NCI-H526 treated with DMSO at 0.1 percent for 48 hours (cell line): ENCODE measurements around the gene SOD3.

Source experiments
- DNase-seq: peaks from one replicate; lab custom pipeline; 2025; lab: John Stamatoyannopoulos, UW

The SOD3 gene

DNA sequence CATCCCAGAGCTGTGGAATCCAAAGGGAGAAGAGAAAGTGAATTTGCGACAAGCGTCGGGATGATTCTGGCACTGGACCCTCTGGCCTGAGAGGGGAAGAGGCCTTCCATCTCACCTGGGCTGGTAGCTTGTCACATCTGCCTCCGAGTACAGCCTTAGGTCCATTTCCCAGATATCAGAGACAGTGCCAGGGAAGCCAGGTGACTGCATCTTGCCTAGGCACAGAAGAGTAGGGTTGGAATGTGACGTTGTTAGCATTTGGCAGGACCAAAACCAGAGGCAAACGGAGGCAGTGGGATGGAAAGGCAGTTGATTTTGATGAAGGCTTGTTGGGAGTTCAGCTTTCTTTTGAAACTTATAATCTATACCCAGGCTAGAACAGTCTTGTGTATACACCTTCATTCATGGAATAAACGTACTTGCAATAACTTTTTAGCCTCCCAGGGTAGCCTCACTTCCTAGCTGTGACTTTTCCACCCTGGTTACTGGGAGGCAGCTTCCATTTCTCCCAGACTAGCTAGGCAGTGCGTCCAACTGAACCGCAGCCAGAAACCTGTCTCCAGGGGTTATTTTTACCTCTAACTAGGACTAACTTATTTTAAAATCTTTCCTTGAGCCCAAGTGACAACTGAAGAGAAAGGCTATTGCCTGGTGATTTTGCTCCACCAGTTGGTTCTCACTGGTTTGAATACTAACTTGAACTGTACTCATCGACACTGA is 5.9 kb downstream of the SOD3 start:
- DNase-seq: no peak

DNA sequence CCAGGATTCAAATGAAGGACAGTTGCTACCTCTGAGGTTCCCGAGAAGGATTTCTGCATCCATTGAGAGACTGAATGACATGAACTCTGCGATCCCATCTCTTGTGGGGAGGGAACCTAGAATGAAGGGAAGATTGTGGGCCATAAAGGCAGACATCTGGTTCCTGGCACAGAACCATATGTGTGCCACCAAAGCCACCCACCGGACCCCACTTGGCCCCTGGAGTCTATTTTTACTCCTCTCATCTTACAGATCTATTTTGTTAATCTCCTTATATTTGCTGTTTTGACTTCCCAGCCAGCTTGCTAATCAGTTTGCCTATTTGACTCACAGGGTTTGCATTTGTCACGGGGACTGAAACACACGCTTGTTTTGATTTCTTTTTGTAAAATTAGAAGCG is 7.3 kb downstream of the SOD3 start:
- no peak for DNase-seq

DNA sequence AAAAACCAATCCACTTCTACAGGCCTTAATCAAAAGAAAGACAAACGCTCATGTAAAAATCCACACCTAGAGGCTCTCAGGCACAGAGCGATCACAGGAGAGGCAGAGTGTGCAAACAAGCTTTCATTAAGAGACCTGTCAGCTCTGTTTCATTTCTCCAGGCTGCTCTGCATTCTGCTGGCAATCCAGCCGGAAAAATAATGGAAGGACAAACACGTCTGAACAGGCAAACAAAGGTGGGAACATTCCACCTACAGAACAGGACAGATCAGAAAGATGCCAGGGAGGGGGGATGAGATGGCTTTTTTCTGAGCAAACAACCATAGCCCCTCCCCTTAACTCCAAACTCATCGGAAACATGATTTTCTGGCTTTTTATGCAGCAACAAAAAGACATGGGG is 9.7 kb downstream of the SOD3 start:
- DNase-seq: no peak

DNA sequence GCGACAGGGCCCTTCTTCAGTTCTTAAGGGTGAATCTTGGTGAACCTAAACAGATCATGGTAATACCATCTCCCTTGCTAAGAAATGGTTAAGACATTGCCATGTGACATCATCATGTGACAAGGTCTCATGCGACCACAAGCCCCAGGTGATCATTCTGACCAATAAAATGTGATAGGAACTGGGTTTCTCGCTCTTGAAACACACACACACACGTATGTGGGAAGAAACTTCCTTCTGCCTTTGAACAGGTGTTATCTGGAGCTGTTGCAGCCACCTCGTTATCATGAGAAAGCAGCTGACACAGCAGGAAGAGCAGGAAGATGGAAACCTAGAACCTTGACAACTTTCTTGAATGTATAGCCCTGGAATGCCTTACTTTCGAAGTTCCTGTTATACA is 10.2 kb downstream of the SOD3 start:
- no peak for DNase-seq

DNA sequence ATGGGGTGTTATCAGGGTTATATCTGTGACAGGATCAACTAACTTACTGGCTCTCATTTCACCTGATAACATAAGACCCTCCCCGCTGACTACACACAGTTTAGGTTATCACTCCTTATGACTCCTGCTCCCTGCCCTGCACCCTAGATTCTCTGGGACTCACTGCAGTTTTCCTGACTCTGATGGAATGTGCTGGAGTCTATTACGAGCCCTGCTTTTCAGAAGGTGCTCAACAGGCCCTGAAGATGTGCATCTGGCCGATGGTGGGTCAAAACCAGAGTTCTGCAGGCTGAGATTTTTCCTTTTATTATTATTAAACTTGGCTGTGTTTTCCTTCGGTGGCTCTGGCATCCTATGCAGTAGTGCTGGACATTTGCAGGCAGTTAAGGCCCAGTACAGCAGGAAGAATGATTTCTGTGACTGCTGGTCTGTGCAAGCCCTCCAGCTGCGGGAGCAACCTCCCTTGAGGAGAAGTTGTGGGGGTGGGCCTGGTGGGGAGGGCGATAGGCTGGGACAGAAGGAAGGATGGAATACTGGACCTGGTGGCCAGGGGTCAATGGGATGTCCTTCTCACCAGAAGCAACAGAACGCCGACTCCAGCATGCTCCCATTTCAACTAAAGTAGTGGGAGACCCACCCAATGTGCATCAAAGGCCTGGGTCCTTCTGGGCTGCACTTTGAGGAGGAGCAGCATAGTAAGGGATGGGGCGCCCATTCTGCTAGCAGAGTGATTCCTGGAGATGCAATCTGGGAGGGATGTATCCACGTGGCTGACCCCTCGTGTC is 11.0 kb downstream of the SOD3 start:
- no peak for DNase-seq

DNA sequence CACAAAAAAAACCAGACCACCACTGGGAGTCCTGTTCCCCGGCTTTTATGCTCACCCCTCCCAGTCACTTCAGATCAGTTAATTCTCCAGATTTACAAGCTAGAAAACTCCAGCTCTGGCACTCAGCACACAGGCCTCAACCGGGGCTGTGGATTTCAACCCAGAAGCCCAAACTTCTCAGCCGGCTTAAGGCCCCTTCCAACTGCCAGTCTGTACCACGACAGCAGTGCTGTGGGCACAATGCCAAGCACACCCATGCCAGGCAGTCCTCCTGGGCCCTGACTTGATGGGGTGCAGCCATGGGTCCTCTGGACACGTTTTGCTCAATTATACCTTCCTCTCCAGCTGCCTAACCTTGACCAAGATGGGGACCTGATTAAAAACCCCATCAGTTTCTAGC is 12.2 kb downstream of the SOD3 start:
- DNase-seq: no peak

DNA sequence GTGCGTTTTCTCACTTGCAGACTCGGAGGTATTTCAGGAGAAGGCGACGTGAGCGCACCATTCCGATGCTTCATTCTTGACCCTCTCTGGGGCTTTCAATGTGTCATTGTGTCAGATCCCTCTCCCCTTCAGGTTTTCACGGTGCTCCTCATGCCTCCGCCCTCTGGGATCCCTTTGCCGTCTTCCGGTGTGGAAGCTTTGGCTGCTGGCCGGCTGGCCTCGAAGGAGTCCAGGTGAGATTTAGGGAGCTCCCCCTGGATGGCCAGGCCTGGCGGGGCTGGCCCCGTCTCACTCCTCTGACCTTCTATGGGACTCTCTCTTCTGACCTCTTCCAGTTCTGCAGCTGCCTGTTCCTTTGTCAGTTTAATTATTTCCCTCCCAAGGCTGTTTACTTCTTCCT is 12.9 kb downstream of the SOD3 start:
- no peak for DNase-seq

DNA sequence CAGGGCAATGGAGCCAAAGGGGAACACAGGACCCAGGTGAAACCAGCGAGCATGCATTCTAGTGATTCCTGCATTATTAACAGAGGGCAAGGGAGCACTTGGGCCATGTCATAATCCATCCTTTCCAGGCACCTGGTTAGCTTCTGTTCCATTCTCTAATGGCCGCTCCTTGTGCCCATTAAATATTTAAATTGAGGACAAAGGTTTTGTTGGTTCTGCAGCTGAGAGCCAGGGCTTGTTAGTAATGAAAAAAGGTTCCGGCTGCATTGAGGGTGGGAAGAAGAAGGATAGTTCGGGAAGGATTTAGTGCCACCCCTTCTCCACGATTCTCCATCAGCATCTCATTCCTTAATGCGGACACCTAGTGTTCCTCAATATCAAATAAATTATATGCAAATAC is 13.6 kb downstream of the SOD3 start:
- no peak for DNase-seq

DNA sequence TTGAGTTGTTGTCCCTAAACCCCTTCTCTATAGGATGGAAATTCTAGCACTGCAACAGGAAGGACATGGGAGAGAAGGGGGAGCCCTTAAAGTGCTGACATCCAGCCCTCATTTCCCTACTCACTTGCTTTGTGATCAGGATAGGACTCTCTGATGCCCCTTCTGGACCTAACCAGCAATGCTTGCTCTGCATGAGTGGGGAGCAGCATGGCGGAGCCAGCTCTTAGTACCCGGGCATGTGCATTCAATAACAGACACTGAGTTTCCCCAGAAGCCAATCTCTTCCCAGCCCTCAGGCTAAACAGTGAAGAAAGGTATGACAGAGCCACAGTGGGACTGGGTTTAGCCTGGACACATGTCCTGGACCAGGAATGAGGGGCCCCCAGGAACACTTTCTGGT is 14.0 kb downstream of the SOD3 start:
- no peak for DNase-seq

DNA sequence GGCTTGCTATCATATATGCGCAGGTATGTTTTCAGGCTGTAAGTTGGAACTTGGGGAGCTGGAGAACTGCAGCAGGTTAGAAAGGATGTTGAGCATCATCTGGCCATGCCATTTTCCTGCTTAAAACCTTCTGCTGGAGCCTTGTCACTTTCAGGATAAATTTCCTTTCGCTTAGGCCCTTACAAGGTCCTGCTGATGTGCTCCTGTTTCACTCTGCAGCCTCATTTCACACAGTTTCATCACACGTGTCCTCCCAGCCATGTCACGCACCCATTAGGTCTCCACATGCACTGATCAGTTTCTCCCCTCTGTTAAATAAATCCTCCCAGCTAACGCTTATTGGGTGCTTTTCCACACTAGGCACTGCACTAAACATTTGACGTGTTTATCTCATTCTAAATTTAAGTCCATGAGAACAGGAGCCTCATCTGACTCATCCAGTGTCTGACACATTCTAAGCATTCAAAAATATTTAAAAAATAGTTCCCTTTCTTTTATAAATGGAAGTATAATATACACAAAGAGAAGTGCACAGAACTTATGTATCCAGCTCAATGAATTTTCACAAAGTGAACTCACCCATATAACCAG is 14.5 kb downstream of the SOD3 start:
- no peak for DNase-seq

DNA sequence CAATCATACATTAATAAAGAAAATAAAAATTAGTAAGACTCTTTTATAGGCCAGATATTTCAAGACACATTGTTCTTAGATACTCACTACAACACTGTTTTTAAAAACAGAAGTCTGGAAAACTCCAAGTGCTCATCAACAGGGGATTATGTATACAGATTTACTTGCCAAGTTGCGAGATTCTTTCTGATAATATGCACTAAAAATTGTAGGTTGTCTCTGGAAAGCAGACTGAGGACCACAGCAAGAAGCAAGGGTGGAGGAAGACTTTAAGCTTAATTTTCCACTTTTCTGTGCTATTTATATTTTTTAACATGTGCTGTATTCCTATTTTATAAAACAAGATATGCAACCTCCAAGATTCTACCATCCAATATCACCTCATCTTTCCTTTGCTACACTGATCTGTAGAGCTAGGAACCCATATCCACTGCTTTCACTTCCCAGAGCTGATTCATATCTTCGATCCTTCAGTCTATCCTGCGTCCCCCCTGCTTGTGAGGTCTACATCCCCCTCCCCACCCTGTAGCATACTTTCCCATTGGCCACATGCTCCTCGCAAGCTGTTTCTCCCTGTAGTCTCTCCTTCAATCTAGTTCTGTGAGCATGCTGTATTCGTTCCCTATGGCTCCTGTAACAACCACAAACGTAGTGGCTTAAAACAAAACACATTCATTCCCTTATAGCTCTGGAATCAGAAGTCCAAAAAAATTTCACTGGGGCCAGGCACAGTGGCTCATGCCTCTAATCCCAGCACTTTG is 15.7 kb downstream of the SOD3 start:
- no peak for DNase-seq

DNA sequence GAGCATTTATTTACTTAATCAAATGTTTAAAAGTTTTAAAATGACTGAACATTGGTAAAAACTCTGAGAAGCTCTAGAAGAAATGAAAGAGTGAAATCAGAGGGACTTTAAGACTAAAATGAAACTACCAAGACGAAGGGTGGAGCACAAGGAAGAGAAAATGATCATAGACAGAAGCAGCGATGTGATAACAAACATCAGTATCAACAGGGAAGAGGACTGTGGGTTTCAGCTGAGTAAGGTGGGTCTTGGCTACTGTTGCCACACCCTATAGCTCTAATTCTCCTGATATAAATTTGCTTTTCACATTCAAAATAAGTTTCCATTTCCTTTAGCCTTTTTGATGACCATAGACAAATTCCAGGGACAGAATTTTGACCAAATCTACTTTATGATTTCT is 18.4 kb downstream of the SOD3 start:
- no peak for DNase-seq

DNA sequence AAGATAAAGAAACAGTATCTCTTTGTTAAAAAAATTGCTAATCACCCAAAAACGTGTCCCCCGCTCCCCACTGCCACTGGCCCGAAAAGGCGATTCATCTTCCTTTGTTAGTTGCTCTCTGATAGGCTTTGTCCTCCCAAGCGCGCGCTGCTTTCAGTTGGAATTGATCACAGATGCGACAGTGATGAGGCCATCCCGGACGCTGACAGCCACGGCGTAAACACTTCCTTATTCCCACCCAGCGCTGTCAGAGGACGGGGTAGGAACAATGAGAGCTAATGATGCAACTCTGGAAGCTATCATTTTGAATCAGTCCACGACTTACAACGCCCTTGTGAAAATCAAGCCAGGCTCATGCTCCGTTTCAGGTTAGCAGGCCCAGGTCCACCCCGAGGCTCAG is 21.4 kb downstream of the SOD3 start:
- DNase-seq: no peak

DNA sequence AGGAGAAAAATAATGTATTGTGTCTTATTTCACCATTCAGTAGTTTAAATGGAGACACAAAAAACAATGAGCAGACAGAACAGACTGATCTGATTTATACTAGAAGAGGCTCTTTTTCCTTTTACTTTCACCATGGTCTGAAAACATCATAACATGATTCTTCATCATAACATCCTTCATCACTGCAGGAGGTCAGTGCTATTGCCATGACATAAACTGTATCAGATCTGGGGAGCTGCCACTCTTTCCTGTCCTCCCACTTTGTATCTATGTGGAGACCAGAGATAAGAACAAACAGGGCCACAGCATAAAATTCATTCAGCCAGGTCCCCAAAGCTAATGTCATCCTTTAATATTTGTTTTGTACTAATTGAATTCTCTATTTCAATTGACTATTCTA is 25.2 kb downstream of the SOD3 start:
- DNase-seq: no peak

DNA sequence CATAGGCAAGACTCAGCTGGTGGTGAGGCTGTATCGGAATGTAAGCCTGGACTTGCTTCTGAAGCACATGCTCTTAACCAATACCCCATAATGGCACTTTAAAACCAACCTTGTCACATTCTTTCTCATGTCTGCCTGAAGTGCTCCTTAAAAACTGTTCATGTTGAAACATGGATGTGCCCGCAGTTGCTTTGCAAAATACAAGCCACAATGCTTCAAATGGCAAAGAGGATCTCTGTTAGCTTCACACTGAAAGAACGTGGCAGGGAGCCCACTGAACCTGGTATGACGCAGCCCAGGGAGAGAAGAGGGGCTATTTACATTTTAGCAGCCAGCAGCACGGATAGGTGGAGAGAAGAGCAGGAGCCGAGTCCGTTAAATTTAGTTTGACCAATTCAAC is 29.3 kb downstream of the SOD3 start:
- no peak for DNase-seq

DNA sequence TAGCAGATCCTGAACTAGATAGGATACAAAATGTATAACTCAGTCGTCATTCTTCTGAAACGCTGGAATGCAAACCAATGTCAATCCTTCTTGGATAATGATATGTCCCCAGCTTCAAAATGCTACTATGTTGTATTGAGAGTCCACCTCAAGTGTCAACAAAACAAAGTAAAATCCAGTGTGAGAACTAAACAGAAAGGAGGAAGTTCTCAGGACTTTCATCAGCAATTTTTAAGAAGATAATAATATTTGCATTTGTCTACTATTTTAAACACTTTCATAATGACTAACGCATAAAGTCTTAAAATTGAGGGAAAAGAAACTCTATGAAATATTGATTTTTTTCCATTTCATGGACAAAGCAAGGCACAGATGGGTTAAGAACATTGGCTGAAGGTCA is 36.3 kb downstream of the SOD3 start:
- no peak for DNase-seq

DNA sequence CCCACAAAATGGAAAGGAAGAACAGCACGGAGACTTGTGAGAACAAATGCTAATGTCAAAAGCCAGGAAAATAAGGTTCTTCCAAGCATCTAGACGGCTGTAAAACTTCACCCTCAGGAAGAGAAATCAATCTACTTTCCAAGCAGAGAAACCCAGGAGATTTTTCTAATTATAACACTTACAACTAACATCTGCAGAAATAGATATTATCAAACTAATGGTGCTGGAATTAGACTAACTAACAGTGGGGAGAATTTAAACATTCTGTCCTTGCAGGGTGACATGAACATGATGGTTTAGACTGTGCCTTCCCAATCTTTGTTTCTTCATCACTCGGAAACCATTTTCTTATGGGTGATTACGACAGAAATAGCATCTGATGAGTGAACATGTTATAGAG is 40.3 kb downstream of the SOD3 start:
- no peak for DNase-seq

DNA sequence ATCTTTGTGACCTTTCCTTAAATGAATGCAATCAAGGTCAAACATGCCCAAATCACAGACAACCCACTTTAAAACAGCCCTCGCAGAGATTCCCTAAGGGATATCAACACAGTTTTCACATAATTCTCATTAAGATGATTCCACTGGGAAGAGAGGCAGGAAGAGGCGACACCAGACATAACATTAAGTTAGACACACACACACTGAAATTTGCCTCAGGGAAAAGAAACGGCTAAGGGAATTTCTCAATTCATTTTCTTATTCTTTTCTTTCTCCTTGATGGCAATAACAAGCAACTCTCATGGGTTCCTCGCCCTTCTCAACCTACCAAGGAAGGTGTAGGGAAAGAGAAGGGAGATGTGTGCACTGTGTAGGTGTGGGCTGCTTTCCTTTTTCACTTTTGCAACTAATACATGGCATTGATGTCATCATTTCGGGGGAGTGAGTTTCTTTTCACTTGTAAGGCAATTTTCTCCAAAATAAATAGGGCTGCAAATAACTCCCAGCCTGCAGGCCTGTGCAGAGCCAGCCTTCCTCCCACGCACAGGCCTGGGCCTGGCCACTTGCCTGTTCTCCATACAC is 41.4 kb downstream of the SOD3 start:
- no peak for DNase-seq

DNA sequence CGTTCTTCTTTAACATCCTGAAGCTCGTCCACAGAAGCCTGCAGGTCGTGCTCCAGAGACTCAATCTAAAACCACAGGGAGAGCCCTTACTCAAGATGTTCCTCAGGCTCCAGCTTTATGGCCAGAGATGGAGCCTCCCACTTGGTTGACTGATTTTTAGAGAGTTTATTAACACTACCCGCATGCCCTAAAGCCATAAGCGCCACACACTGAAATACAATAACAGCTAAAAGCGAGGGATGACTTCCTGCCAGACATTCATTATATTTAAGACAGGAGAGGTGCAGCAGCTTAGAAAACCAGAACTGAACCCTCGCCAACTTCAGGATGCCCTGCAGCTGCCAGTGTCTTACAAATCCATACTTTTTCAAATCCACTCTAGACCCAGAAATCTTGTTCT is 42.0 kb downstream of the SOD3 start:
- DNase-seq: no peak

DNA sequence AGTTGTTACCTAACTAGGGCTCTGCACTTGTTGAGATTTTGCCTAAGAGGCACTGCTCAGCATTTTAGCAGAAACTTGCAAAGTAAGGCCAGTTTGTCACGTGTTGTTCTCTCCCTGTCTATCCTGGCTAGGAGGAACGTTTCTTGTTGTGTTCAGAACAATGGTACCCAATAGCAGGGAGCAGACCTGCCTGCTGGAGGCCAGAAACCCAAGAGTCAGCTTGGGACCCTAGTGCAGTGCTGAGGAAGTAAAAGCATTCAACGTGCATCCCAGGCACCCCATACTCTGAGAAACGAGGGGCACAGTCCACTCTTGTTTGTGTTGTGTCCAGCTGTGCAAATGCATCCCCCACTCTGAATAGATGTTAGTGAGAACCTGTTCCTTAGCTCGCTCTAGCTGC is 42.4 kb downstream of the SOD3 start:
- no peak for DNase-seq

DNA sequence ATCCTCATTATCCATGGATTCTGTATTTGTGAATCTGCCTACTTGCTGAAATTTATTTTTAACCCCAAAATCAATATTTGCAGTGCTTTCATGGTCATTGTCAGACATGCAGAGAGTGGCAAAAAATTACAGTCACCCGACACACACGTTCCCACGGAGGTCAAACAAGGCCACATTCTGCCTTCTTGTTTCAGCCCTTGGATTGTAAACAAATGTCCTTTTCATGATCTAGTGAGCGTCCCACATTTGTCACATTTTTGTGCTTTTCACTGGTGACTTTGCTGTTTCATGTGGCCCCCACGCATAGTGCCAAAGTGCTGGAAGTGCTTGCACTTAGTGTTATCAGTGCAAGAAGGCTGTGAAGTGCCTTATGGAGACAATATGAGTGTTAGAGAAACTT is 45.0 kb downstream of the SOD3 start:
- DNase-seq: no peak

DNA sequence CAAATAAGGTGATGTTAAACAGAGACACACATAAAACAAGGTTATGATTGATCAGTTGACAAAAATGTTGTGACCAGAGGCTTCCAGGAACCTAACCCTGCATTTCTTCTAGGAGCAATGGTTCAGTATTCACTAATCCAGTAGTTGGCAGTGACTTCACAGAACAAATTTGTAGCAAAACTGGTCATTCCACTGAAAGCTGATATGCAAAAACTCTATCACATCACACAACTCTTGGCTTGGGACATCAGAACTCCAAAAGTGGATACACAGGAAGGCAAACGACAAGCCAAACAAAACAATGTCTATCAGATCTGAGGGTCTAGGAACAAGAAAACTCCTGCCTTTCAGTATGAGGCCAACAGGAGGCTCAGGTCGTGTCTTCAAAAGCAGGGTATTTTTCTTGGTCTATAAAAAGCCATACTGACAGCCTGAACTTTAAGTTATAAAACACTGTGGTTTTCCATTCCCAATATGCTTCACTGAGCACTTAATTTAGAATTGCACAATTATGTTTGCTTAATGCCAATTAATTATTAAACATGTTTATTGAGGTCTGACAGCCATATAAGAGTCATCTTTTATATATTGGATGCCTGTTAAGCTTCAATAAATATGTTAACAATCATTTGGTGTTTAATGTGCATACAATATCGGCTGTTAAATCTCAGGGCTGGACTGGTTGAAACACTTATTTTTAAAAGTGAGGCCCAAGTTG is 45.6 kb downstream of the SOD3 start:
- no peak for DNase-seq
